ENCODE results near the gene RRAS.

DNA sequence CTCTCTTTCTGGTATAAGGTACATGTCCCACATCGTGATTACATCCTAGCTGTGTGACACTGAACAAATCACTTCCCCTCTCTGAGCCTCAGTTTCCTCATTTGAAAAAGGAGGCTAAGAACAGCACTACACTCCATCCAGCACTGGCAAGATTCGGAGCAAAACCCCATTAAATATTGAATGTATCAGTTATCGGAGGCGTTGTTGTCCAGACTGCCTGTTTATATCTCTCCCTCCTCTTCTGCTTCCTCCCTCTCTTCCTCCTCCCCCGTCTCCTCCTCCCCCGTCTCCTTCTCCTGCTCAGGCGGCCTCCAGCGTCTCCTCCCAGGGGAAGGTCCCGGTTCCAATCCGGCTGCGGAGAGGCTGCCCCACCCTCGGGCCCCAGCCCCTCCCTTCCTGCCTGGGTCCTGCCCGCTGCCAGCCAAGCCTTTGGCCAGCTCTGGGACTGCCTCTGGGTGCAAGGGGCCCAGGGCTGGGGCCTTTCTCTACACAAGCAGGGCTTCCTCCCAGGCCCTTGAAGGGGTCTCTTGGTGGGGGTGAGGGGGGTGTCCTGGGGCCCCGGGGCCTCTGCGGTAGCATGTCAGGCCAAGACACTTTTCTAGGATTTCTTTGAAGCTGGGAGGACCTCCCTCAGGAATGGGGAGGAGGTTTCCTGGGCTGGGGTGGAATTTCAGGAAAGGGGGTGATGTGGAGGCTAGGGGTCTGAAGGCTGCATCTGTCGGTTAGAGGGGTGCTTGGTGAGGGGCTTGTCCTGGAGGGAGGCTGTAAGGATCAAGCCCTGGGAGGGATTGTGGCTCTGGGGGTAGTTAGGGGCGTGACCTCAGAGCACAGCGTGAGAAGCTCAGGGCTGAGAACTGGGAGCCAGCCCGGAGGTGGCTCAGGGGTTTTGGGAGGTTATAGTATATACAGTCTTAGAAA is 1.9 kb downstream of the RRAS start:
- TF ChIP-seq CTCF (IDR thresholded peaks at IDR 0.05) = no peak
- TF ChIP-seq ZFX (IDR thresholded peaks at IDR 0.05; ENCODE audit: borderline replicate concordance) = no peak

Measured in 22Rv1 (cell line).